Mesenchymal stem cell (in vitro differentiated cells and primary cell): ENCODE data around the gene ASAP2.

ENCODE experiments used
- DNase-seq: peaks from one replicate; pipeline ENCODE4 v3.0.0-alpha.2; 2013
- H2AFZ ChIP-seq: one replicate; pipeline ENCODE4 v1.6.1; 2013; ENCODE audit warnings: low read depth, mild to moderate bottlenecking, control low read depth, inconsistent platforms, low read length, moderate library complexity
- H2AK5ac ChIP-seq: 2 replicates; pipeline ENCODE4 v1.6.1; 2013; ENCODE audit warnings: low read length, moderate library complexity, mild to moderate bottlenecking, inconsistent platforms; ENCODE audit not compliant: severe bottlenecking
- H2BK120ac ChIP-seq: one replicate; pipeline ENCODE4 v1.6.1; 2013; ENCODE audit warnings: low read depth, mild to moderate bottlenecking, inconsistent platforms, low read length, moderate library complexity
- H2BK12ac ChIP-seq, 2 experiments: one replicate each; pipeline ENCODE4 v1.6.1; 2013; ENCODE audit warnings: inconsistent platforms in 2 of 2, low read length in 2 of 2, mild to moderate bottlenecking in 2 of 2, moderate library complexity in 2 of 2, control low read depth in 1 of 2
- H2BK15ac ChIP-seq: one replicate; pipeline ENCODE4 v1.6.1; 2013; ENCODE audit warnings: mild to moderate bottlenecking, low read depth, inconsistent platforms; ENCODE audit not compliant: poor library complexity, severe bottlenecking
- H2BK5ac ChIP-seq: 2 replicates; pipeline ENCODE4 v1.6.1; 2013; ENCODE audit warnings: low read depth, mild to moderate bottlenecking, low read length, control low read depth, inconsistent platforms; ENCODE audit not compliant: poor library complexity, severe bottlenecking
- H3K14ac ChIP-seq, 2 experiments: one replicate each; pipeline ENCODE4 v1.6.1; 2013; ENCODE audit warnings: inconsistent platforms in 2 of 2, low read length in 2 of 2, control low read depth in 1 of 2, mild to moderate bottlenecking in 1 of 2, moderate library complexity in 1 of 2
- H3K18ac ChIP-seq, 2 experiments: one replicate each; pipeline ENCODE4 v1.6.1; 2013; ENCODE audit warnings: inconsistent platforms in 2 of 2, low read length in 2 of 2, control low read depth in 1 of 2, low read depth in 1 of 2, mild to moderate bottlenecking in 1 of 2
- H3K23ac ChIP-seq, 2 experiments: one replicate each; pipeline ENCODE4 v1.6.1; 2013; ENCODE audit warnings: inconsistent platforms in 2 of 2, low read length in 2 of 2, mild to moderate bottlenecking in 2 of 2, moderate library complexity in 2 of 2, control low read depth in 1 of 2
- H3K27ac ChIP-seq: 2 replicates; pipeline ENCODE4 v1.5.1; 2013; ENCODE audit warnings: mild to moderate bottlenecking, moderate library complexity, low read length, control low read depth, inconsistent platforms; ENCODE audit not compliant: poor library complexity, severe bottlenecking
- H3K27me3 ChIP-seq, 2 experiments: 2 replicates each; pipeline versions ENCODE4 v1.6.1 to v1.7.0; 2013; ENCODE audit warnings: low read length in 2 of 2, mild to moderate bottlenecking in 2 of 2, moderate library complexity in 2 of 2, control low read depth in 1 of 2, inconsistent platforms in 1 of 2; ENCODE audit not compliant: control insufficient read depth in 1 of 2, insufficient read depth in 1 of 2
- H3K36me3 ChIP-seq, 2 experiments: 2 replicates each; pipeline versions ENCODE4 v1.6.1 to v1.7.0; 2013; ENCODE audit warnings: low read length in 2 of 2, control low read depth in 1 of 2, inconsistent platforms in 1 of 2, low read depth in 1 of 2, mild to moderate bottlenecking in 1 of 2; ENCODE audit not compliant: insufficient read depth in 2 of 2, control insufficient read depth in 1 of 2
- H3K4ac ChIP-seq, 2 experiments: one replicate each; pipeline ENCODE4 v1.6.1; 2013; ENCODE audit warnings: inconsistent platforms in 2 of 2, low read length in 2 of 2, mild to moderate bottlenecking in 2 of 2, moderate library complexity in 2 of 2, control low read depth in 1 of 2, low read depth in 1 of 2
- H3K4me1 ChIP-seq: 2 replicates; pipeline ENCODE4 v1.6.1; 2013; ENCODE audit warnings: low read depth, low read length, control low read depth; ENCODE audit not compliant: control insufficient read depth, insufficient read depth
- H3K4me2 ChIP-seq: 2 replicates; pipeline ENCODE4 v1.6.1; 2013; ENCODE audit warnings: low read length, mild to moderate bottlenecking, inconsistent platforms; ENCODE audit not compliant: poor library complexity, severe bottlenecking
- H3K4me3 ChIP-seq, 2 experiments: 2 replicates each; pipeline versions ENCODE4 v1.5.1 to v1.7.0; 2013; ENCODE audit warnings: low read length in 2 of 2, mild to moderate bottlenecking in 2 of 2, control low read depth in 1 of 2, low read depth in 1 of 2; ENCODE audit not compliant: insufficient read depth in 1 of 2
- H3K79me1 ChIP-seq: replicated peaks from 2 replicates; pipeline ENCODE4 v1.6.1; 2013; ENCODE audit warnings: mild to moderate bottlenecking, control low read depth, low read length, inconsistent platforms; ENCODE audit not compliant: poor library complexity, severe bottlenecking
- H3K9ac ChIP-seq: 2 replicates; pipeline ENCODE4 v1.7.0; 2013; ENCODE audit warnings: mild to moderate bottlenecking, low read length, moderate library complexity
- H3K9me3 ChIP-seq: 2 replicates; pipeline ENCODE4 v1.7.0; 2013; ENCODE audit warnings: mild to moderate bottlenecking, low read length; ENCODE audit not compliant: control insufficient read depth
- H4K8ac ChIP-seq: one replicate; pipeline ENCODE4 v1.6.1; 2013; ENCODE audit warnings: inconsistent platforms, mild to moderate bottlenecking, low read length, moderate library complexity
- H4K91ac ChIP-seq: one replicate; pipeline ENCODE4 v1.6.1; 2013; ENCODE audit warnings: mild to moderate bottlenecking, low read length, inconsistent platforms
- WGBS: methylation state at CpG from one replicate; pipeline ENCODE4 v1.1.7; 2013; ENCODE audit warnings: mixed read lengths; 5-methylcytosine and 5-hydroxymethylcytosine counted together

ASAP2 gene

GRCh38 chr2:9355270-9355669 is 148.7 kb downstream of the ASAP2 start:
- no peaks in the 10 kb centered on the region for H3K9me3 ChIP-seq
- no peak overlapping the region for H2BK12ac ChIP-seq
- H2BK5ac ChIP-seq = no peak overlapping the region

GRCh38 chr2:9355716-9356115 is 149.1 kb downstream of the ASAP2 start:
- H2BK120ac ChIP-seq = no peak overlapping the region
- H2BK15ac ChIP-seq = no peak overlapping the region
- H3K4me2 ChIP-seq = no peak overlapping the region
- H2AFZ ChIP-seq = no peak overlapping the region
- H3K4me1 ChIP-seq = peaks cover 4% of the 10 kb centered on the region
- no peak overlapping the region for H4K91ac ChIP-seq
- peak overlapping the region; percentile 66 for H3K27ac ChIP-seq
- H3K27me3 ChIP-seq = no peaks in the 10 kb centered on the region
- no peak overlapping the region for H3K18ac ChIP-seq
- DNase-seq = no peak
- 86% methylated on average over 4 of the region's 4 CpGs for WGBS
- no peak overlapping the region for H3K4me3 ChIP-seq
- no peak overlapping the region for H2BK12ac ChIP-seq
- no peak overlapping the region for H2BK5ac ChIP-seq
- H3K36me3 ChIP-seq = peaks cover 36 to 97% of the 10 kb centered on the region in 2 experiments
- no peak overlapping the region for H4K8ac ChIP-seq
- no peak overlapping the region for H2AK5ac ChIP-seq
- H3K14ac ChIP-seq = no peak overlapping the region
- peaks cover 12% of the 10 kb centered on the region for H3K79me1 ChIP-seq
- no peak overlapping the region for H3K4ac ChIP-seq
- no peak overlapping the region for H3K9ac ChIP-seq
- H3K23ac ChIP-seq = no peak overlapping the region
- no peaks in the 10 kb centered on the region for H3K9me3 ChIP-seq

More at GRCh38 chr2:9355270-9355669, 148.7 kb downstream of the ASAP2 start:
- Histone ChIP-seq H3K27me3 (no peaks in the 10 kb centered on the region), H4K8ac (no peak overlapping the region), H2AFZ (no peak overlapping the region), H3K27ac (no peak overlapping the region), H3K4ac (no peak overlapping the region), H2AK5ac (no peak overlapping the region), H2BK120ac (no peak overlapping the region), H3K4me1 (peaks cover 4% of the 10 kb centered on the region), H3K36me3 (peaks cover 36 to 99% of the 10 kb centered on the region in 2 experiments), H2BK15ac (no peak overlapping the region), H3K4me2 (no peak overlapping the region), H3K79me1 (peaks cover 12% of the 10 kb centered on the region), H4K91ac (no peak overlapping the region), H3K14ac (no peak overlapping the region), H3K4me3 (no peak overlapping the region), H3K18ac (no peak overlapping the region), H3K9ac (no peak overlapping the region), H3K23ac (no peak overlapping the region)
- WGBS = 100% methylated on average over 2 of the region's 3 CpGs
- DNase-seq = no peak

- peak overlapping the region; percentile 66 for H3K27ac ChIP-seq
- no peak overlapping the region for H3K9ac ChIP-seq
- H4K91ac ChIP-seq = no peak overlapping the region
- 78% methylated on average over 11 of the region's 11 CpGs for WGBS
- H4K8ac ChIP-seq = no peak overlapping the region
- H2BK12ac ChIP-seq = no peak overlapping the region
- DNase-seq = no peak
- no peak overlapping the region for H3K18ac ChIP-seq
- peaks cover 4% of the 10 kb centered on the region for H3K4me1 ChIP-seq
- H3K14ac ChIP-seq = no peak overlapping the region
- H3K4me2 ChIP-seq = peak overlapping the region; percentile 86
- no peaks in the 10 kb centered on the region for H3K9me3 ChIP-seq
- H2BK120ac ChIP-seq = no peak overlapping the region
- no peak overlapping the region for H3K4me3 ChIP-seq
- H2BK15ac ChIP-seq = no peak overlapping the region
- no peak overlapping the region for H2AFZ ChIP-seq
- peaks cover 36 to 92% of the 10 kb centered on the region in 2 experiments for H3K36me3 ChIP-seq
- no peak overlapping the region for H3K4ac ChIP-seq
- H2AK5ac ChIP-seq = no peak overlapping the region
- no peaks in the 10 kb centered on the region for H3K27me3 ChIP-seq
- H3K23ac ChIP-seq = no peak overlapping the region
- H2BK5ac ChIP-seq = no peak overlapping the region
- H3K79me1 ChIP-seq = peaks cover 12% of the 10 kb centered on the region
These were observed 149.6 kb downstream of the ASAP2 start for GRCh38 chr2:9356261-9356660.

GRCh38 chr2:9358846-9359245 is 152.2 kb downstream of the ASAP2 start:
- H3K27me3 ChIP-seq = no peaks in the 10 kb centered on the region

More at GRCh38 chr2:9358846-9359245, 152.2 kb downstream of the ASAP2 start:
- no peak overlapping the region for H3K27ac ChIP-seq
- H3K4me3 ChIP-seq = no peak overlapping the region
- H2BK12ac ChIP-seq = no peak overlapping the region
- no peak overlapping the region for H3K14ac ChIP-seq
- no peak overlapping the region for H2BK120ac ChIP-seq
- peaks cover 4% of the 10 kb centered on the region for H3K4me1 ChIP-seq
- no peak overlapping the region for H2AFZ ChIP-seq
- no peaks in the 10 kb centered on the region for H3K9me3 ChIP-seq
- no peak for DNase-seq
- H2BK5ac ChIP-seq = no peak overlapping the region
- no peak overlapping the region for H3K18ac ChIP-seq
- no peak overlapping the region for H3K4ac ChIP-seq
- no peak overlapping the region for H4K8ac ChIP-seq
- WGBS = 33% methylated on average over 1 of the region's 1 CpG
- peaks cover 16% of the 10 kb centered on the region for H3K79me1 ChIP-seq
- no peak overlapping the region for H4K91ac ChIP-seq
- H3K36me3 ChIP-seq = peaks cover 23 to 90% of the 10 kb centered on the region in 2 experiments
- no peak overlapping the region for H3K4me2 ChIP-seq
- no peak overlapping the region for H3K9ac ChIP-seq
- no peak overlapping the region for H2BK15ac ChIP-seq
- H3K23ac ChIP-seq = no peak overlapping the region
- H2AK5ac ChIP-seq = no peak overlapping the region
